SU-DHL-6 (cell line): ENCODE data around the gene DMD.

Source experiments
- H2AFZ ChIP-seq: fragments of 200-600 bp; sonication (generic); 2 replicates; pipeline ENCODE4 v1.6.1; 2014; ENCODE audit warnings: low read depth, mild to moderate bottlenecking, moderate library complexity, mixed read lengths, antibody characterized with exemption, low read length; ENCODE audit not compliant: severe bottlenecking
- H3F3A ChIP-seq: fragments of 200-600 bp; shearing (Covaris generic); 2 replicates; pipeline ENCODE4 v1.6.0; 2016; ENCODE audit warnings: antibody characterized with exemption, mild to moderate bottlenecking; ENCODE audit not compliant: insufficient read depth
- H3K27ac ChIP-seq: fragments of 200-600 bp; sonication (generic); 2 replicates; pipeline ENCODE4 v1.5.1; 2016; ENCODE audit warnings: low read depth, mild to moderate bottlenecking, low read length, moderate library complexity, mixed read lengths
- H3K27me3 ChIP-seq: fragments of 200-600 bp; sonication (generic), shearing (Covaris generic); 2 replicates; pipeline ENCODE4 v1.6.0; 2014; ENCODE audit warnings: mild to moderate bottlenecking, low read length
- H3K36me3 ChIP-seq: fragments of 200-600 bp; sonication (generic); 2 replicates; pipeline ENCODE4 v1.6.1; 2014; ENCODE audit warnings: mild to moderate bottlenecking, low read length, mixed read lengths
- H3K4me2 ChIP-seq: fragments of 300-600, 200-600 bp; shearing (Covaris generic), sonication (generic); 2 replicates; pipeline ENCODE4 v1.6.0; 2014; ENCODE audit warnings: low read length, low read depth, mild to moderate bottlenecking; ENCODE audit not compliant: poor library complexity, severe bottlenecking
- H3K4me3 ChIP-seq: fragments of 200-600 bp; sonication (generic); 2 replicates; pipeline ENCODE4 v1.5.1; 2014; ENCODE audit warnings: antibody characterized with exemption, low read length, mild to moderate bottlenecking, mixed read lengths; ENCODE audit not compliant: insufficient read depth, poor library complexity, severe bottlenecking
- H3K79me2 ChIP-seq: fragments of 200-600 bp; sonication (generic); 2 replicates; pipeline ENCODE4 v1.6.1; 2014; ENCODE audit warnings: mild to moderate bottlenecking, low read length, moderate library complexity; ENCODE audit not compliant: insufficient read depth
- H3K9ac ChIP-seq: fragments of 200-600 bp; sonication (generic); 2 replicates; pipeline ENCODE4 v1.7.0; 2014; ENCODE audit warnings: mild to moderate bottlenecking, low read length
- H3K9me2 ChIP-seq: fragments of 200-600 bp; sonication (generic); replicated peaks from 2 replicates; pipeline ENCODE4 v1.6.1; 2014; ENCODE audit warnings: low read length; ENCODE audit not compliant: insufficient read depth
- H3K9me3 ChIP-seq: fragments of 200-600 bp; sonication (generic); 2 replicates; pipeline ENCODE4 v1.6.1; 2014; ENCODE audit warnings: low read length, mixed read lengths; ENCODE audit not compliant: insufficient read depth
- H4K20me1 ChIP-seq: fragments of 200-600 bp; sonication (generic); 2 replicates; pipeline ENCODE4 v1.6.1; 2014; ENCODE audit warnings: low read depth, mild to moderate bottlenecking, antibody characterized with exemption, low read length, moderate library complexity, mixed read lengths
- EZH2phosphoT487 ChIP-seq: fragments of 200-600 bp; sonication (generic), shearing (Covaris generic); conservative IDR thresholded peaks from 2 replicates; pipeline ENCODE4 v1.6.1; 2018; ENCODE audit warnings: mild to moderate bottlenecking, antibody characterized with exemption, low read length, moderate library complexity, mixed read lengths
- TF ChIP-seq, protein P1 (sequence below): fragments of 200-600 bp; sonication (generic); IDR thresholded peaks from one replicate; pipeline ENCODE4 v1.5.1; 2017; ENCODE audit warnings: antibody characterized with exemption, mild to moderate bottlenecking, low read length, moderate library complexity; ENCODE audit not compliant: insufficient read depth, poor library complexity, severe bottlenecking

Gene DMD

DNA sequence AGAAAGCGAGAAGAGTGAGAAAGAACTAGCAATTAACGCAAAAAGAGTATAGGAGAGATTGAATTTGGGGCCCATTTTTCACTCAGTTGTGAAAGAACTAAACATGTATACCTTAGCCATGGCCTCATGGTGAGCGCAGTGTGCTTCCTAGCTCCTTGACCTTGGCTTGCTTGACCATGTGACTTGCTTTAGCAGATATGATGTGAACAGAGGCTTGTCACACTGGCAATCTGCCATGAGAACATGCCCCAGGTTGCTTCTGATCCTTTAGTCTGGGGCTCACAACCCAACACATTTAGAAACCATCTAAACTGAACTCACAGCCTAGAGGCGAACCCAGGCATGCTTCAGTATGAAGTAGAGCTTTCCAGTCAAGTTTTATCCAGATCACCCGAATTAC lies 1879.4 kb downstream of the DMD start:
- no peaks in the 10 kb centered on the region for H3K79me2 ChIP-seq
- no peaks in the 10 kb centered on the region for H3K9me2 ChIP-seq
- no peak overlapping the region for H3K27ac ChIP-seq
- H3K27me3 ChIP-seq: no peaks in the 10 kb centered on the region
- no peak overlapping the region for H3K4me2 ChIP-seq
- no peak overlapping the region for H3K9ac ChIP-seq
- no peaks in the 10 kb centered on the region for H3K9me3 ChIP-seq
- no peak overlapping the region for H3K4me3 ChIP-seq
- H3F3A ChIP-seq: no peaks in the 10 kb centered on the region
- no peak for TF ChIP-seq EZH2phosphoT487
- TF ChIP-seq, protein P1, sequence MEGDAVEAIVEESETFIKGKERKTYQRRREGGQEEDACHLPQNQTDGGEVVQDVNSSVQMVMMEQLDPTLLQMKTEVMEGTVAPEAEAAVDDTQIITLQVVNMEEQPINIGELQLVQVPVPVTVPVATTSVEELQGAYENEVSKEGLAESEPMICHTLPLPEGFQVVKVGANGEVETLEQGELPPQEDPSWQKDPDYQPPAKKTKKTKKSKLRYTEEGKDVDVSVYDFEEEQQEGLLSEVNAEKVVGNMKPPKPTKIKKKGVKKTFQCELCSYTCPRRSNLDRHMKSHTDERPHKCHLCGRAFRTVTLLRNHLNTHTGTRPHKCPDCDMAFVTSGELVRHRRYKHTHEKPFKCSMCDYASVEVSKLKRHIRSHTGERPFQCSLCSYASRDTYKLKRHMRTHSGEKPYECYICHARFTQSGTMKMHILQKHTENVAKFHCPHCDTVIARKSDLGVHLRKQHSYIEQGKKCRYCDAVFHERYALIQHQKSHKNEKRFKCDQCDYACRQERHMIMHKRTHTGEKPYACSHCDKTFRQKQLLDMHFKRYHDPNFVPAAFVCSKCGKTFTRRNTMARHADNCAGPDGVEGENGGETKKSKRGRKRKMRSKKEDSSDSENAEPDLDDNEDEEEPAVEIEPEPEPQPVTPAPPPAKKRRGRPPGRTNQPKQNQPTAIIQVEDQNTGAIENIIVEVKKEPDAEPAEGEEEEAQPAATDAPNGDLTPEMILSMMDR: no peak
- no peaks in the 10 kb centered on the region for H4K20me1 ChIP-seq
- H2AFZ ChIP-seq: no peak overlapping the region
- H3K36me3 ChIP-seq: no peaks in the 10 kb centered on the region

DNA sequence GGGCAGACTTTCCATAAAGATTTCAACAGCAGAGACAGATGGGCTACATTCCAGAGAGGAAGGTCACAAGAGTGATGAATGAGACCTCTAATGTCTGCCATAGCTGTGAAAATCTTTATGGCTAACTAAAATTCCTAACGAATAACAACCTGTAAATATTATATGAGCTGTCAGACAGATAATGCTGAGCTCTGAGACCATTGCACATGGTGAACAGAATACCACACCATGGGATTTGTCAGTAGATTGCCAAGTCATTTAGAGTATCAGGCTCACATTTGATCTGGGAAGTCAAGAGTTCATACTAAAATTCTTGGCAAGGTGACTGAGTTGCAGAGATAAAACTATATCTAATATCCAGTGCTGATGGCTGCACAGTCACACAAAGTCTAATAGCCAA lies 1880.3 kb downstream of the DMD start:
- no peak overlapping the region for H2AFZ ChIP-seq
- H3K9me3 ChIP-seq: no peaks in the 10 kb centered on the region
- H3K36me3 ChIP-seq: no peaks in the 10 kb centered on the region
- TF ChIP-seq EZH2phosphoT487: no peak
- TF ChIP-seq, protein P1: no peak
- H3K79me2 ChIP-seq: no peaks in the 10 kb centered on the region
- H3K27me3 ChIP-seq: no peaks in the 10 kb centered on the region
- H4K20me1 ChIP-seq: no peaks in the 10 kb centered on the region
- H3K9ac ChIP-seq: no peak overlapping the region
- H3K4me3 ChIP-seq: no peak overlapping the region
- H3K27ac ChIP-seq: no peak overlapping the region
- no peaks in the 10 kb centered on the region for H3K9me2 ChIP-seq
- no peak overlapping the region for H3K4me2 ChIP-seq
- no peaks in the 10 kb centered on the region for H3F3A ChIP-seq

DNA sequence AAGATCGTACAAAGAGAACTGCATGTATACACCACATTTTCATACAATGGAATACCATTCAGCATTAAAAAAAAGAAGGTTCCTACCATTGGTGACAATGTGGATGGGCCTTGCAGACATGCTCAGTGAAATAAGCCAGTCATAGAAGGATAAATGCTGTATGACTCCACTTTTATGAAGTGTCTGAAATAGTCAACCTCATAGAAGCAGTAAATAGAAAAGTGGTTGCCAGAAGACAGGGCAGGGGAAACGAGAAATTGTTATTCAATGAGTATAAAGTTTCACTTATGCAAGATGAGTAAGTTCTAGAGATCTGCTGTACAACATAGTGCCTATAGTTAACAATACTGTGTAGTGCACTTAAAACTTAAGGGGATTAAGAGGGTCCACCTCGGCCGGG lies 1882.1 kb downstream of the DMD start:
- Histone ChIP-seq H3K27ac (no peak overlapping the region), H3K9ac (no peak overlapping the region)

More for the DNA sequence above, 1882.1 kb downstream of the DMD start:
- H3K36me3 ChIP-seq: no peaks in the 10 kb centered on the region
- H4K20me1 ChIP-seq: no peaks in the 10 kb centered on the region
- no peaks in the 10 kb centered on the region for H3K79me2 ChIP-seq
- no peaks in the 10 kb centered on the region for H3F3A ChIP-seq
- no peak overlapping the region for H3K4me3 ChIP-seq
- no peaks in the 10 kb centered on the region for H3K9me2 ChIP-seq
- no peaks in the 10 kb centered on the region for H3K27me3 ChIP-seq
- H3K9me3 ChIP-seq: no peaks in the 10 kb centered on the region
- no peak overlapping the region for H2AFZ ChIP-seq
- no peak for TF ChIP-seq EZH2phosphoT487
- TF ChIP-seq, protein P1: no peak
- no peak overlapping the region for H3K4me2 ChIP-seq
